GM19324 (cell line): ENCODE measurements around the gene DAB2.

Source experiments
- ATAC-seq: cut with Tn5 transposase; IDR thresholded peaks from one replicate; pipeline ENCODE4 v1.9.1; 2021; ENCODE audit warnings: mild to moderate bottlenecking, moderate library complexity; ENCODE audit not compliant: unreplicated experiment, low FRiP score

Gene DAB2

GRCh38 chr5:39394946-39395345 is 29.8 kb downstream of the DAB2 start:
- ATAC-seq: no peak

GRCh38 chr5:39390945-39391344 is 33.8 kb downstream of the DAB2 start:
- no peak for ATAC-seq

- ATAC-seq: no peak
Observed at GRCh38 chr5:39387293-39387692, 37.5 kb downstream of the DAB2 start.

- no peak for ATAC-seq
Observed at GRCh38 chr5:39384271-39384670, 40.5 kb downstream of the DAB2 start.

- no peak for ATAC-seq
Observed at GRCh38 chr5:39381376-39381775, 43.4 kb downstream of the DAB2 start.

- ATAC-seq: no peak
Observed at GRCh38 chr5:39379693-39380092, 45.1 kb downstream of the DAB2 start.

- no peak for ATAC-seq
Observed at GRCh38 chr5:39377613-39378012, 47.2 kb downstream of the DAB2 start.

- ATAC-seq: peak; percentile 59
Observed at GRCh38 chr5:39376293-39376714, 48.5 kb downstream of the DAB2 start.

GRCh38 chr5:39373791-39374190 is 51.0 kb downstream of the DAB2 start:
- no peak for ATAC-seq

GRCh38 chr5:39371367-39371635 is 53.5 kb downstream of the DAB2 start:
- ATAC-seq: no peak

- ATAC-seq: no peak
Observed at GRCh38 chr5:39370555-39371366, 54.0 kb downstream of the DAB2 start.

- ATAC-seq: no peak
Observed at GRCh38 chr5:39369123-39369815, 55.5 kb downstream of the DAB2 start.

GRCh38 chr5:39368116-39368515 is 56.7 kb downstream of the DAB2 start:
- ATAC-seq: no peak

- ATAC-seq: no peak
Observed at GRCh38 chr5:39367711-39368110, 57.1 kb downstream of the DAB2 start.

GRCh38 chr5:39364367-39364766 is 60.4 kb downstream of the DAB2 start, which contains the start of gene C9:
TSS of gene C9 (minus strand) at chr5:39364495. CDS start at chr5:39364464, 31 bp downstream.
- ATAC-seq: no peak

- ATAC-seq: no peak
Observed at GRCh38 chr5:39363217-39363616, 61.6 kb downstream of the DAB2 start.

- no peak for ATAC-seq
Observed at GRCh38 chr5:39362646-39363045, 62.1 kb downstream of the DAB2 start.

GRCh38 chr5:39361306-39361705 is 63.5 kb downstream of the DAB2 start:
- ATAC-seq: no peak

GRCh38 chr5:39360471-39361111 is 64.2 kb downstream of the DAB2 start:
- ATAC-seq: no peak

- no peak for ATAC-seq
Observed at GRCh38 chr5:39356263-39356662, 68.5 kb downstream of the DAB2 start.

- ATAC-seq: no peak
Observed at GRCh38 chr5:39355324-39355723, 69.5 kb downstream of the DAB2 start.
